Endothelial cell of umbilical vein (primary cell): ENCODE measurements around the gene BCO1.

ENCODE experiments used
- EZH2 ChIP-seq: IDR thresholded peaks from 2 replicates; pipeline ENCODE4 v1.6.1; 2012; ENCODE audit warnings: borderline replicate concordance, low read depth, mild to moderate bottlenecking, moderate library complexity, low read length, inconsistent platforms; ENCODE audit not compliant: severe bottlenecking
- FOS ChIP-seq: IDR thresholded peaks from 2 replicates; pipeline ENCODE4 v1.6.1; 2011; ENCODE audit warnings: mild to moderate bottlenecking, low read length, moderate library complexity, borderline replicate concordance; ENCODE audit not compliant: insufficient read depth
- MYC ChIP-seq: IDR thresholded peaks from one replicate; pipeline ENCODE4 v1.6.1; 2011; ENCODE audit warnings: mild to moderate bottlenecking, low read depth, low read length
- POLR2A ChIP-seq: IDR thresholded peaks from 2 replicates; pipeline ENCODE4 v1.6.1; 2012; ENCODE audit warnings: low read depth, mild to moderate bottlenecking, control low read depth, low read length
- TF ChIP-seq, protein P1 (sequence below), 2 donors: IDR thresholded peaks; 1 replicate in 1 of 2; 2 replicates in 1 of 2; pipeline ENCODE4 v1.5.1; 2011; ENCODE audit warnings: low read length in 2 of 2, mild to moderate bottlenecking in 2 of 2, moderate library complexity in 2 of 2, control low read depth in 1 of 2, inconsistent platforms in 1 of 2, low read depth in 1 of 2; ENCODE audit not compliant: insufficient read depth in 1 of 2; ENCODE audit errors: extremely low read depth in 1 of 2

DNA sequence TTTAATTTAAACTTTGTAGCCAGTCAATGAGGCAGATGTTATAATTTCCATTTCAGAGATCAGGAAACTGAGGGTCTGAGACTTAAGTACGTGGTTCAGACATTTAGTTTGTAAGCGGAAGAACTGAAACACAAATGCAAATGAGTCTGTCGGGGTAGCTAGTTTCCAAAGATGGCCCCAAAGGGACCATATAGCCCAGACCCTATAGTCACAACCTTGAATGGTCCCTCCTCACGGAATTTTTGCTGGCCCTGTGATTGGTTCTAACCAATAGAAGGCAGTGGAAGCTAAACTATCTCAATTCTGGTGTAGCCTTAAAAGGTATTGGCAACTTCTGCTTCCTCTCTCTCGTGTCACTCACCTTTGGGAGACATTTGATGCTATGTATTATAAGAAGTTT is 7.5 kb upstream of the BCO1 start:
- TF ChIP-seq, protein P1, sequence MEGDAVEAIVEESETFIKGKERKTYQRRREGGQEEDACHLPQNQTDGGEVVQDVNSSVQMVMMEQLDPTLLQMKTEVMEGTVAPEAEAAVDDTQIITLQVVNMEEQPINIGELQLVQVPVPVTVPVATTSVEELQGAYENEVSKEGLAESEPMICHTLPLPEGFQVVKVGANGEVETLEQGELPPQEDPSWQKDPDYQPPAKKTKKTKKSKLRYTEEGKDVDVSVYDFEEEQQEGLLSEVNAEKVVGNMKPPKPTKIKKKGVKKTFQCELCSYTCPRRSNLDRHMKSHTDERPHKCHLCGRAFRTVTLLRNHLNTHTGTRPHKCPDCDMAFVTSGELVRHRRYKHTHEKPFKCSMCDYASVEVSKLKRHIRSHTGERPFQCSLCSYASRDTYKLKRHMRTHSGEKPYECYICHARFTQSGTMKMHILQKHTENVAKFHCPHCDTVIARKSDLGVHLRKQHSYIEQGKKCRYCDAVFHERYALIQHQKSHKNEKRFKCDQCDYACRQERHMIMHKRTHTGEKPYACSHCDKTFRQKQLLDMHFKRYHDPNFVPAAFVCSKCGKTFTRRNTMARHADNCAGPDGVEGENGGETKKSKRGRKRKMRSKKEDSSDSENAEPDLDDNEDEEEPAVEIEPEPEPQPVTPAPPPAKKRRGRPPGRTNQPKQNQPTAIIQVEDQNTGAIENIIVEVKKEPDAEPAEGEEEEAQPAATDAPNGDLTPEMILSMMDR (IDR thresholded peaks at IDR 0.05; ENCODE audit: extremely low read depth in 1 of 2, insufficient read depth in 1 of 2, low read depth in 1 of 2, low read length in 2 of 2): no peak
- TF ChIP-seq POLR2A (no peak), MYC (no peak), FOS (no peak), EZH2 (no peak)
